GM21528 (cell line): ENCODE data around the gene FNDC3B.
"Not testable (repeated sequence)": the region's sequence is repeated elsewhere in the genome, so short reads cannot be mapped to it uniquely, and the experiment has no call there.

ENCODE experiments used
- ATAC-seq: cut with Tn5 transposase; IDR thresholded peaks from one replicate; pipeline ENCODE4 v1.9.1; 2021; ENCODE audit warnings: mild to moderate bottlenecking, moderate library complexity; ENCODE audit not compliant: unreplicated experiment, low FRiP score

FNDC3B gene

GRCh38 chr3:172251211-172251610 lies 211.8 kb downstream of the FNDC3B start:
- no peak for ATAC-seq

DNA sequence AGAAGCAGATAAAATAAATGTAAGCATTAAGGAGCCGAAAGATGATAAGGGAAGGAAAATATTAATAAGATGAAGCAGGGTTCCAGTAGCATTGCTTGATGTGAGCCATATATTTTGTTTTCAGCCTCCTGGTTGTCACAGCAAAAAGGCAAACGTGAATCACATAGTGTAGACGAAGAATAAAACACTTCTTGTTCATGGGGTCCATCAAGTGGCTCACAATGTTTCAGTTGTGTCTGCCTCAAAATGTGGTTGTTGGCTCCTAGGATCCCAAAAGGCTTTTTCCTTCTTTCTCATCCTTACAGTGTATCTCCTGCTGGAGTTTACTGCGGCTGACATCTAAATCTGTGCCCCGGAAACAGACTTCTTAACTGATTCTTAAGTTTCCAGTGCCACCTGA lies 213.8 kb downstream of the FNDC3B start:
- no peak for ATAC-seq

GRCh38 chr3:172254542-172254941 lies 215.2 kb downstream of the FNDC3B start:
- no peak for ATAC-seq

DNA sequence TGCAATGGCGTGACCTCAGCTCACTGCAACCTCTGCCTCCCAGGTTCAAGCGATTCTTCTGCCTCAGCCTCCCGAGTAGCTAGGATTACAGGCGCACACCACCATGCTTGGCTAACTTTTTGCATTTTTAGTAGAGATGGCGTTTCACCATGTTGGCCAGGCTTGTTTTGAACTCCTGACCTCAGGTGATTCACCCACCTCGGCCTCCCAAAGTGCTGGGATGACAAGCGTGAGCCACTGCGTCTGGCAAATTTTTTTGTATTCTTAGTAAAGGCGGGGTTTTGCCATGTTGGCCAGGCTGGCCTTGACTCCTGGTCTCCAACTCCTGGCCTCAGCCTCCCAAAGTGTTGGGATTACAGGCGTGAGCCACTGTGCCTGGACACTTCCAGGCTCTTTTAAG lies 215.9 kb downstream of the FNDC3B start:
- ATAC-seq: not testable (repeated sequence)

DNA sequence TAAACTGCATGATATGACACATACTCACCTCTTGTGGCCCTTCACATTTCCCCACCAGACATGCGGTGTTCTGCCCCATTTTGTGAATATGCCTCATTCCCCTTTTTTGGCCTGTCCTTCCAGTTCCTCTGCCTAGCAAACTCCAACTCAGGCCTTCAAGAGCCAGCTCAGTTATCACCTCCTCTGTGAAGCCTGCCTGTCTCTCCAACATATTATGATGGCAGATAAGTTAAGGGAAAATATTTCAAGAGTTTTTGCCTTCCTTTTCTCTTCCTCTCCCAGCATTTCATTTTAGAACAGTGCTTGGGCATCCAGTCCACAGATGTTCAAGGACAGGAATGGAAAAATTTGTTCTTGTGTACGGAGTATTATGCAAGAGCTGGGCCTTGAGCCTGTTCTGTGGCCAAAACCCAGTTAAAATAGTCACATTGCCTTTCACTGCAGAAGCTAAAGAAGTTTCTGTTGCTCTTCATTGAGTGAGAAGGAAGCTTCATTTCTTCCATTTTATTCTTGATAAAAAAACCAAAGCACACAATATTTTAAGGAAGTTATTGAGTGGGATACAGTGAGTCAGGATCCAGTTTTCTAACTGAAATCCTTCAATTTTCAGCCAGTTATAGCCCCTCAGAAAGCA lies 216.8 kb downstream of the FNDC3B start:
- no peak for ATAC-seq

DNA sequence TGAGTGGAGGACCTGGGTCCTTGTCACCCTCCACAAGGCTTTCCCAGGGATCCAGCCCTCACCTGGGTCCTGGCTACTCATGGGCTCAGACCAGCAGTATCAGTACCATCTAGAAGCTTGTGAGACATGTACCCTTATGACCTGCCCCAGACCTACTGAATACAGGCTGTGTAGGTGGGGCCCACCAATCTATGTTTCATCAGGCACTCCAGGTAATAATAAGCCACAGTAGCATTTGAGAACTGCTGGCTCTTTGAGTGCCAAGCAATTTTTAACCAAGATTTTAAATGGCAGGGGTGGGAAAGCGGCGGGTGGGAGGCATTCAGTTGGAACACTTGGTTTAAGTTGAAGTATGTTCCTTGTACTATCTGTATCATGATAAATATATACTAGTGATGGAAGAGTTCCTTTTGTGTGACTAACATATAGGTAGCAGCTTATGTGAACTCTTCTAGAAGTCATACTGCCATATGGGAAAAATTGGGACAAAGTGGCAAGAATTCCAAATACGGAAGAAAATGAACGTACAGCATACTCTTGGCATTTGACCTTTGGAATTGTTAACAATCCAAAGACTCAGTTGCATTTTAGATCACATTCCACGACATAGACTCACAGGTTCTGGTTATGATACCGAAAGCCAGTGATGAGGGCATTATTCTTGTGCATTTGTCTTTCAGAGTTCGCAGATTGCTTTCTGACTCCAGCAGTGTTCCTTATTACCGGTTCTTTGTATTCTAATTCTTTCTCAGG lies 218.4 kb downstream of the FNDC3B start:
- ATAC-seq: no peak

DNA sequence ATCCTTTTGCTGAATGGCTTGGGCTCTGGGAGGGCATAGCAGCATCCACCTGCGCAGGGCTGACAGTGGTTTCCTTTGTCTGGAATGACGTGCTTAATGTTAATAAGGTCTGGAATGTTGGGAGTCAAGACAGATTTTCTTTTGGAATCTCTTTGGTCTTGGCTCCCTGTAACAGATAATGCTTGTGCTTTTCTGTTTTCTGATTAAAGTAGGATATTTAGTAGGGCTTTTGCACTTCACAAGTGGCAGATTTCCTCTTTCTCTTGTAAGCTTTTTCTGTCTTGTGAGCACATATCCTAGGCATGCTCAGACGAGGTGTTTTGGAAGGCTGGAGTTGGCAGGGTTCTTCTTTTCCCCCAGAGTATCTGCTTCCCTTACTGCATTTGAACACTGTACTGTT lies 219.2 kb downstream of the FNDC3B start:
- ATAC-seq: no peak

DNA sequence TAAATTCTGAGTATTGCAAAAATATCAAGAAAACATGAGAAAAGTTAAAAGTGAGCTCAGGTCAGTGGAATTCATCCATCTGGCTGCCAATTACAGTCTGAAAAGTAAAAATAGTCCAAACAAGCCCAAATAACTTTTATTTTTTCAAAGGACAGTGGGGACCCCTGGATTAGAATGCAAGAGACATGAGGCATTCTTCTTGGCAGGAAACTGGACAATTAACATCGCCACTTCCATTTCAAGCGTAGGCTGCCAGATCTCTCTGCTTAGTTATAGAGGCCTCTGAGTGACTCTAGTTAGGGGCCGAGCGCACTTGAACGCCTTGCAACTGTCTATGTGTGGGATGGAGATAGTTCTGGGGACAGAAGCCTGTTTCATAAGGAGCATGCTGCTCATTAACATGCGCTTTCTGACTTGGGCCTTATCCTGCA lies 219.7 kb downstream of the FNDC3B start:
- ATAC-seq: no peak

DNA sequence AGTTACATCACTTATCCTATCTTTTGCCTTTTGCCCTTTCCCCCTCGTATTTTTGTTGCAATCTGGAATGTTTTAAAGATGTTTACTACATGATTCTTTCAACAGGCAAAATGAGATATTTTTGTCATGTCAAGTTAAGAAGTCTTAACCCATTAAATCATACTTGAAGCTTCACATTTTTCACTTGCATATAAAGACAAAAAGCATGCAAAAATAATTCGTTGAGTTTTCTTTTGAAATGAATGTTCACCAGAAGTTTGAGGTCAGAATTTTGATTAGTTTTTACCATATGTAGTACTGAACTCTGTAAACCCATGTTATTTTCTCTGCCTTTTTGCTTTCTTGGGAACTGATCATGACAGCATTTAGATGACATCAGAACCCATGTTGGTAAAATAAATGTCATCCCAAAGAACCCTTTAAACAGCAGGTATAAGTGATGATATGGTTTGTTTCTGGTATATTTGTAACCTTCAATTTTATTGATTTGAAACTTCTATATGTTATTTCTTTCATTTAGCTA lies 220.4 kb downstream of the FNDC3B start:
- no peak for ATAC-seq

DNA sequence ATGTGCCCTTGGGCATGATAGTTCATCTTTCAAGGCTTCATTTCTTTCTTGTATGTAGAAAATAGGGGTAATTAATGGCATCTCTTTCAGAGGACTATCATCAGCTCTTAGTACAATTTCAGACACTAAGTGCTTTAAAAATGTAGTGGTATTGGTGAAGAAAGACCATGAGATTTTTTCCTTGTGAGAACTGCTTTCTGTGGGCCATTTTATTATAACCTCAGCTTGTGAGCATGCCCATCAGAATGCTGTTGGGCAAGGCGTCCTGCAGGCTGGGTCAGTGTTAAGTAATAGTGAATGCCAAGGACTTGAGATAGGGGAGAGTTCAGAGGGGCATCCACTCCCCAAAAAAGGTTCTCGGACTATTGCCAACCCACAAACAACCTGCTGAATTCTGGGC lies 221.0 kb downstream of the FNDC3B start:
- no peak for ATAC-seq

DNA sequence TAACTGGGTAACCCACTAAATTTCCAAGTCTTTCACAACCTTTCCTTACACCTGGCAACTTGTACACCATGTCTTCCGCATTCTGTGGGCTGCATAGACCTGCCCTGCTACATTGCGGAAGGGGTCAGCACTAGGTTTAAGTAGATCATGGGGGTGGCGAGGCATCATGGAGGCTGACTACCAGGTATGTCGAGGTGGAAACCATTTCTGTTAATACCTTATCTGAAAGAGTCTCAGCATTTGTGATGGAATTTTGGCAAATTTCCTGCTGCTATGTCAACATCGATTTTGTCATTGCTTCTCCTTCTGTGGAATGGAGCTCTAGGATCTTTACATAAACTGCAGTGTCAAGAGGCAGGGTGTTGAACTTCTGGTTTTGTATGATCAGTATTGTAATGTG lies 221.7 kb downstream of the FNDC3B start:
- no peak for ATAC-seq

DNA sequence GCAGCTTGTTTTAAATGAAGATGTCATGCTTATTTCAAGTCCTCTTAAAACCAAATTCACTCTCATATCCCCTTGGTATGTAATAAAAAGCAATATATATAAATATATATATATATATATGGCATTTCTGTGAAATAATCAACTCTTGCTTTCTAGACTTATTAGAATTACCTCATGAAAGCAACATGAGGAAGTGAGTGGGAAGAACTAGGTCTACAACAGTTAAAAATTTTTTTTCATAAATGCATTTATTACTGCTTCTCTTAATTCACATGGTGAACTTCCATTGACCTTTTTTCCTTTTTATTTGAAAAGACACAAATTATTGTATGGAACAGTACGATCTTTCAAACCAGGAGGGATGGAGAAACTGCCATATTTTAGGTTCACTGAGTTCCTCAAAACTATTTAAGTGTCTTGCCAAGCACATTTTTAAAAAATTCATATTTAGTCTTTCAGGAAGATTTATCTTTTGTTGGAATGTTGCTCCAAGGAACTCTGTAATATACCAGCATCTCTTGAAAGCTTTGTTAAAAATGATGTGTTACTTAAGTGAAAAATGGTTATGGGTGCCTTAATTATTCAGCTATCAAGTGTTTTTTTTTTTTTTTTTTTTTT lies 223.7 kb downstream of the FNDC3B start:
- no peak for ATAC-seq

DNA sequence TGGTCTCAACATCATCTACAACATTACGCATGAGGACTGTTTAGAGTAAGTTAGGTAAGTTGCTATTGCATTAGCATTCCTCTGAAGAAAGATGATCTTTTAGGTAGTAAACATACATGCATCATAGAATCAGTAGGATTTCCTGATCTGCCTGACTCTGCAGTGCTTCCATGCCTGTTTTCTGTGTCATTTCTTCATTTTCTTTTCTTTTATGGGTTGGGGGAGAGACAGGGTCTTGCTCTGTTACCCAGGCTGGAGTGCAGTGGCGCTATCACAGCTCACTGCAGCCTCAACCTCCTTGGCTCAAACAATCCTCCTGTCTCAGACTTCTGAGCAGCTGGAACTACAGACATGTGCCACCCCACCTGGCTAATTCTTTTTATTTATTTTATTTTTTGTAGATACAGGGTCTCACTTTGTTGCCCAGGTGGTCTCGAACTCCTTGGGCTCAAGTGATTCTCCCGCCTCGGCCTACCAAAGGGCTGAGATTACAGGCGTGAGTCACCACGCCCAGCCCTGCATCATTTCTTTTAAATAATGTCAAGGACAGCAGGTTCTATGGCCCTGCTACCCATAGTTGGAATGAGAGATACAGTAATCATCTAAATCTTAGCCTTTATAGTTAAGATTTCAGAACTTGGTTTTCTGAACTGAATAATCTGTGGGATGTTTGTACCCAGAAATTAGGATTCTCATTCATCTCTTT lies 224.6 kb downstream of the FNDC3B start:
- ATAC-seq: no peak

DNA sequence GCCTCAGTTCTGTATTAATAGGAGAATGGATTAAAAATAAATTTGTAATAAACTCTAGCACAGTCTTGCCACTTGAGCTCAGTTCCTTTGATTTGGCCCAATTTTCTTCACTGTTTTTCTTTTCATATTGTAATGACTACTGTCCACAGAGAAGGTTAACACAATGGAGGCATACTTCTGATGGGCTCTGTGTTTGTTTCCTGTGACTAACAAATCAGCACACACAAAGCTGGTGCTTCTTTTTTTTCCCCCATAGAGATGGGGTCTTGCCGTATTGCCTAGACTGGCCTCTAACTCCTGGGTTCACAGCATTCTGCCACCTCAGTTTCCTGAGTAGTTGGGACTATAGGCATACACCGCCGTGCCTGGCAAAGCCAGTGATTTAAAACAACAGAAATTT lies 226.7 kb downstream of the FNDC3B start:
- no peak for ATAC-seq

GRCh38 chr3:172268425-172268824 lies 229.0 kb downstream of the FNDC3B start:
- no peak for ATAC-seq

DNA sequence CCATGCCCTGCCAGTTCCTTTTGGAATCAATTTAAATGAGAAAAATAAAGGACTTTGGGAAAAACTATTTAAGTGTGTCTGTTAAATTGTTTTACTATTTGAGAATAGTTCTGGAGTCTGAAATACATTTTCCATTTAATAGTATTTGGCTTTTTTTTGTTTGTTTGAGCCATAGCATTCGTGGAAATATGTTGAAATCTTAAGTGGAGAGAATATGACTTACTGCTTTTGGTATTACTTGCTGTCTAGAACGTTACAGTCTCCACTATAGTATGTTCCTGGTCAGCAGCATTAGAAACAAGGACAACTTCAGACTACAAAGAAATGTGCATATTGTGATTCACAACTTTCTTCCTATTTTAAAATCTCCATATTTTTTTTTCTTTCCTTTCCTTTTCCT lies 229.5 kb downstream of the FNDC3B start:
- no peak for ATAC-seq

DNA sequence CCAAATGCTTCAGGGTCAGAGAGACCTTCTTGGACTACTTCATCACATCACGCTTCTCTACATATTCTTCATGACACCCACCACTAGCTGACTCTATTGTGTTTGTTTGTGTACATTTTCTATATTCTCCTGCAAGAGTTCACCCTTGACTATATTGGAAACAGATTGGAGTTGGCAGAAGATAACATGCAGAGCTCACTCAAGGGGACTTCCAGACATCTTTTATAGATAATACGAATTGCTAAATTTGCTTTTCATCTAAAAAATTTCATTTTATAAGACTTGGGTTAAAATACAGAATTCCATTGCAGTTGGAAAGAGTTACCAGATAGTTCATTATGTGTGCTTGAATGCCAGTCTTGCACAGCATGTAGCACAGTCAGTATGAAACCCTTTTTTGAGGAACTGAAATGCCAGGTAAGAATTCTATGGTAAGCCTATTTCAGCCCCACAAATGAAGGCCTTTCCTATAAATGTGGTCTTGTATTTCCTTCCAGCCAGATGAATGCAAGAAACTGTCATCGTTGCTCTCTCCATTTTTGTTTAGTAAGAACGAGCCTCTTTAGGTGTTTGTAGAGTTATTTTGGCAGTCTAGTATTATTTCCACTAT lies 231.3 kb downstream of the FNDC3B start:
- ATAC-seq: peak; percentile 92

DNA sequence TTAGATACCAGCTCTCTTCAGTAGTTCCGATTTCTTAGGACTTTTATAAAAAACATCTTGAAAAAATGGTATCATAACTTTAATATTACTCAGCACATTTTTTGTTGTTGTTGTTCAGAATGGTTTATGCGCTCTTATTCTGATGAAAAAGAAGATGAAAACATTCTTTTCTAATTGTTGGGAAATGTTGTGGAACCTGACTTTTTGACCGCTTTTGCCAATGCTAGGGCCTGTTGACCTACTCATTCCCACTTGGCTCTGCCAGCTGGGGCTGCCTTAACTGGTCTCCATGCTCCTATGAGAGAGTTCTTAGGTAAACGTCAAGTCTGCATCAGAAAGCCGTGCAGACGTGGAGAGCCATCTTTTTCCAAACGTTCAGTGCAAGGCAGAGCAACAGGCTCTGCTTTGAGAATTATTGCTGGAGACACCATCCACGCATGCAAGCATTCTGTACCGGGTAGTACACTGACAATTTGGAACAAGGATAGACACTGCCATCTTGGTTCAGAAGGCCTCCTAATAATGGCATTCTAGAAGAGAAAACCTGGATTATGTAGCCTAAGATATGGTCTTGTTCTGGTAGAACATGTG lies 232.1 kb downstream of the FNDC3B start:
- no peak for ATAC-seq

DNA sequence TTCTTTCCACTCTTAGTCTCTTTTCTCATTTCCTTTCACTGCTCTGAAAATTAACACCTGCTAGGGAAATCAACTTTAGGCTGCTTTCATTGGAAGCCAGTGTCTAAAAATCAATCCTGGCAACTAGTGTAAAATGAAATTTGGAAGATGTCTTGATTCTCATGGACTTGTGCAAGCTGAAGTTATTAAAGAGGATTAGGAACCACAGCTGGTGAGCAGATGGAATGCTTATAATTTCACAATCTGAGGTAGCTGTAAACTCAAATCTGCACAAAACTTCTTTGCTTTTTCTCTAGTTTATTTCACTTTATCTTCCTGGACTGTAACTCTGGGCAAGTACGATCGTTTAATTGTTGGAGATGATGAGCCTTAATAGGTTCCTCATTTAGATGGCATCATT lies 233.3 kb downstream of the FNDC3B start:
- ATAC-seq: no peak

- ATAC-seq: no peak
Observed at GRCh38 chr3:172273378-172273777, 234.0 kb downstream of the FNDC3B start.
